Spleen (tissue), 7 donors: ENCODE results near the gene ZNF860.

Experiments used
- POLR2A ChIP-seq, 3 donors: fragments of 450-650 bp; IDR thresholded peaks; one replicate each; pipeline ENCODE4 v1.5.1; 2017; ENCODE audit warnings: antibody characterized with exemption in 3 of 3, mild to moderate bottlenecking in 1 of 3
- POLR2AphosphoS5 ChIP-seq, 3 donors: sonication (generic); formaldehyde crosslinking; IDR thresholded peaks; one replicate each; pipeline ENCODE4 v1.5.1; 2017; ENCODE audit warnings: antibody characterized with exemption in 3 of 3
- TF ChIP-seq, protein P1 (sequence below), 11 experiments: fragments of 200-600 bp in 7 of 11; fragments of 450-650 bp in 4 of 11; sonication (generic) in 4 of 11; IDR thresholded peaks in 8 of 11; conservative IDR thresholded peaks in 3 of 11; 1 replicate in 7 of 11; 2 replicates in 4 of 11; pipeline versions ENCODE4 v1.4.0 to v1.8.0; 2016 to 2021; ENCODE audit warnings: antibody characterized with exemption in 11 of 11, inconsistent platforms in 4 of 11, mild to moderate bottlenecking in 1 of 11
- donor health status: DM: no; HTN: no; CAD: no; lungs with moderate emphysema.
- donor health status: DM: no; HTN: no; CAD: no.
- donor health status: DM: no; HTN: no; CAD: no.

- TF ChIP-seq, protein P1, sequence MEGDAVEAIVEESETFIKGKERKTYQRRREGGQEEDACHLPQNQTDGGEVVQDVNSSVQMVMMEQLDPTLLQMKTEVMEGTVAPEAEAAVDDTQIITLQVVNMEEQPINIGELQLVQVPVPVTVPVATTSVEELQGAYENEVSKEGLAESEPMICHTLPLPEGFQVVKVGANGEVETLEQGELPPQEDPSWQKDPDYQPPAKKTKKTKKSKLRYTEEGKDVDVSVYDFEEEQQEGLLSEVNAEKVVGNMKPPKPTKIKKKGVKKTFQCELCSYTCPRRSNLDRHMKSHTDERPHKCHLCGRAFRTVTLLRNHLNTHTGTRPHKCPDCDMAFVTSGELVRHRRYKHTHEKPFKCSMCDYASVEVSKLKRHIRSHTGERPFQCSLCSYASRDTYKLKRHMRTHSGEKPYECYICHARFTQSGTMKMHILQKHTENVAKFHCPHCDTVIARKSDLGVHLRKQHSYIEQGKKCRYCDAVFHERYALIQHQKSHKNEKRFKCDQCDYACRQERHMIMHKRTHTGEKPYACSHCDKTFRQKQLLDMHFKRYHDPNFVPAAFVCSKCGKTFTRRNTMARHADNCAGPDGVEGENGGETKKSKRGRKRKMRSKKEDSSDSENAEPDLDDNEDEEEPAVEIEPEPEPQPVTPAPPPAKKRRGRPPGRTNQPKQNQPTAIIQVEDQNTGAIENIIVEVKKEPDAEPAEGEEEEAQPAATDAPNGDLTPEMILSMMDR (IDR thresholded peaks at IDR 0.05 in 8 of 11, conservative IDR thresholded peaks at IDR 0.05 in 3 of 11), result no peak
- TF ChIP-seq POLR2A (IDR thresholded peaks at IDR 0.05) (no peak), POLR2AphosphoS5 (IDR thresholded peaks at IDR 0.05) (no peak)
Observed at GRCh38 chr3:32004113-32004765, 22.7 kb downstream of the ZNF860 start.
